ENCODE measurements around the gene SCN4B. TPM values are rescaled to one million over a fixed set of nuclear protein-coding genes. Genes with fewer than 3 reads are reported as not detected.
A peak's percentile ranks its signal among the peaks of the same experiment; 100 is the strongest.

Gene SCN4B
- total and polyA plus RNA-seq, 8 donors: 2.2 to 10.1 (median 7.5) TPM

DNA sequence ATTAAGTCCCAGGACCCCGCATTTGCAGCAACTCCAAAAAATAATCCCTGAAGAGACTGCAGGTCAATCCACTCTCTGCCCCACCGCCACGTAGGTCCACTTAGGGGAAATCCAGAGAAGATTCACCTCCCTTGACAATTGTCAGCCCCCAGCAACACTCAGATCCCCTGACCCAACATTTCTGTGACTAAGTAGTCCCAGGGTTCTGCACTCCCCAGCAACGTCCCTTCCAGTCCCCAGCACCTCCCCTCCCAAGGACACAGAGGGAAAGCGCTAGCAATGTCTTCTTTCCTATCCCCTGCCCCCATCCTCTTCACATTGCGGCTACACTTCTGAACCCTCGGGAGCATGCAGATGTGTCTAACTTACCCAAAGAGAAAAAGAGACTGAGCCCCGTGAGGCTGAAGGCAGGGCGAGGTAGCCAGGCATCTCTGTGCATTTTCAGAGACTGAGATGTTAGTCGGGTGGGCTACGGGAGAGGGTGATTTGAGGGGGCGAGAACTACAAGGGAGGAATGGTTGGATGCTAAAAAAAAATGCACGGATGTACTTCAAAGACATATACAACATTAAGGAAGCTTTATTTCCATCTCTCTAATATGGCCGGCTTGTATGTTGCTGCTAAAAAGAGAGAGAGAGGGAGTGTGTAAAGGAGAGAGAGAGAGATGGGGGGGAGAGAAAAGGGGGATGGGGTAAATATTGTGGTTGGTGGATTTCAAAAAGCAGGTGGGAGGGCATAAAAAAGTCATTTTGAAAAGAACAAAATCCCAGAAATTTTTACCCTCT is 23.6 kb upstream of the SCN4B start, which contains the start of gene SCN2B:
TSS of gene SCN2B (minus strand) at position 647 of the 785 bp plus-strand sequence. CDS start at position 439, 208 bp downstream.
- Histone ChIP-seq H3K27ac (peak within 1 kb of the TSS in 1 of 2 donors; percentile 18), H3K4me3 (peak within 1 kb of the TSS; percentile 11 to 21), H3K4me1 (peaks cover 8 to 18% of the 10 kb centered on the region in 2 donors), H3K36me3 (no peaks in the 10 kb centered on the region), H3K9me3 (no peaks in the 10 kb centered on the region), H3K27me3 (peaks cover 0 to 26% of the 10 kb centered on the region in 2 donors)
- DNase-seq (peak in 1 of 4 donors; percentile 62), ATAC-seq (no peak)
- intact Hi-C loops (cut with DNase I): no loop called here
- TF ChIP-seq, protein P1, sequence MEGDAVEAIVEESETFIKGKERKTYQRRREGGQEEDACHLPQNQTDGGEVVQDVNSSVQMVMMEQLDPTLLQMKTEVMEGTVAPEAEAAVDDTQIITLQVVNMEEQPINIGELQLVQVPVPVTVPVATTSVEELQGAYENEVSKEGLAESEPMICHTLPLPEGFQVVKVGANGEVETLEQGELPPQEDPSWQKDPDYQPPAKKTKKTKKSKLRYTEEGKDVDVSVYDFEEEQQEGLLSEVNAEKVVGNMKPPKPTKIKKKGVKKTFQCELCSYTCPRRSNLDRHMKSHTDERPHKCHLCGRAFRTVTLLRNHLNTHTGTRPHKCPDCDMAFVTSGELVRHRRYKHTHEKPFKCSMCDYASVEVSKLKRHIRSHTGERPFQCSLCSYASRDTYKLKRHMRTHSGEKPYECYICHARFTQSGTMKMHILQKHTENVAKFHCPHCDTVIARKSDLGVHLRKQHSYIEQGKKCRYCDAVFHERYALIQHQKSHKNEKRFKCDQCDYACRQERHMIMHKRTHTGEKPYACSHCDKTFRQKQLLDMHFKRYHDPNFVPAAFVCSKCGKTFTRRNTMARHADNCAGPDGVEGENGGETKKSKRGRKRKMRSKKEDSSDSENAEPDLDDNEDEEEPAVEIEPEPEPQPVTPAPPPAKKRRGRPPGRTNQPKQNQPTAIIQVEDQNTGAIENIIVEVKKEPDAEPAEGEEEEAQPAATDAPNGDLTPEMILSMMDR (IDR thresholded peaks at IDR 0.05): no peak

DNA sequence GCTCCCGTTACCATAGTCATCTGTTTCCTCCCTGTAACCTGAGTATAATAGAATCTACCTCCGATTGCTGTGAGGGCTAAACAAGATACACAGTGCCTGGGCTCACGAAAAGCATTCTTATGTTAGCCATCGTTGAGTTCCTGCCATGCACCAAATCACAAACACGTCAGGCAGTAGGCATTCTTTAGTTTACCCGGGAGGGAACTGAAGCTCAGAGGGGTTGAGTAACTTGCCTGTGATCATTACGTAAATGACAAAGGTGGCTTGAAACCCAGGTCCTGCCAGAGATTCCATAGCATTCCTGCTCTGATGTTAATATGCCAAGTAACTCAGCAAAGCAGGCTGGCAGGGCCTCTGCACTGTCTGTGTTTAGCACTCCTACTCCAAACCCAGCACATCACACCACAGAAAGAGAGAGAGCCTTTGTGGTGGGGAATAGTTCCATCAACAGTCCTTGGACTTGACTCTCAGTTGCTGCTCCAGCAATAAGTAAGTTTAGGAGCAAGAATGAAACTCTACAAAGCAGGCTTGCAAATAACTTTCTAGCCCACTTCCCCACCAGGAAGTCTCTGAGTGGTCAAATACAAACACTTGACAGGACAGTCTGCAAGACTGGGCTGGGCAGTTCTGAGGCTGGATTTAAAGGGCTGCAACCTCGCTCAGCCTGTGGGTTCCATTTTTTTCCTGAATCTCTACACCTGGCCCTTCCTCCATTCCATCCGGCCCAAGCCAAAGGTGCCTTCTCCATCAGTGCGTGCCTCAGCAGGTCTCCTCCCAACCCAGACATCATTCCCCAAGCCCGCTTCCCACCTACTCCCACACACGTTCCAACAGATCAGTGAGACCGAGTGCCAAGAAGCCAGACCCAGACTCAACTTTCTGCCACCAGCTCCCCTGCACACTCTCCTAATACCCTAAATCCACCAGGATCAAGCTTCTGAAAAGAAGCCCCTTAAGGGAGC is 22.7 kb upstream of the SCN4B start:
- intact Hi-C loops (cut with DNase I): no loop called here
- Histone ChIP-seq H3K36me3 (no peaks in the 10 kb centered on the region), H3K4me1 (peaks cover 8 to 18% of the 10 kb centered on the region in 2 donors), H3K9me3 (no peaks in the 10 kb centered on the region), H3K27ac (peak overlapping the region in 1 of 2 donors; percentile 18), H3K4me3 (peak overlapping the region; percentile 11 to 21), H3K27me3 (peaks cover 0 to 27% of the 10 kb centered on the region in 2 donors)
- DNase-seq: no peak
- peak; percentile 38 for ATAC-seq
- TF ChIP-seq, protein P1 (IDR thresholded peaks at IDR 0.05): no peak

DNA sequence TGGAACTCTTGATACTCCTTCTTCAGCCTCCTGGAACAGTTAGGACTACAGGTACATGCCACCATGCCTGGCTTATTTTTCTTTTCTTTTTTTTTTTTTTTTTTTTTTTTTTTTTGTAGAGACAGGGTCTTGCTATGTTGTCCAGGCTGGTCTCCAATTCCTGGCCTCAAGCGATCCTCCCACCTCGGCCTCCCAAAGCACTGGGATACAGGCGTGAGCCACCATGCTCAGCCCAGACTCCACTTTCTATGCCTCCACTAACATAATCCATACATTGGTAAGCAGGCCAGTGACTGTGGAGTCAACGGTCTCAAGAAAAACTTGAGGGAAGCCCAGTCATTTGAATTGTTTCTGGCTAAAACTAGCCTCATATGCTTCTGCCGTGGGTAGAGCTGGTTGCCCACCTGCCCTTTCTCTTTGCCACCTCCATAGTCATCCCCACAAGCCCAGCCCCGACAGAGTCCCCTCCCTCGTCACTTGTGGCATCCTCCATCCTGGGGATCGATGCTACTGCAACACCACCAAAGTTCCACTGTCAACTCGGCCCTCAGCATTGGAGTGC is 21.5 kb upstream of the SCN4B start:
- H3K27ac ChIP-seq: no peak overlapping the region
- no peaks in the 10 kb centered on the region for H3K36me3 ChIP-seq
- H3K27me3 ChIP-seq: peaks cover 0 to 27% of the 10 kb centered on the region in 2 donors
- no peaks in the 10 kb centered on the region for H3K9me3 ChIP-seq
- ATAC-seq: no peak
- H3K4me1 ChIP-seq: peaks cover 8 to 18% of the 10 kb centered on the region in 2 donors
- no peak overlapping the region for H3K4me3 ChIP-seq
- no peak for DNase-seq
- intact Hi-C loops (cut with DNase I): no loop called here
- TF ChIP-seq, protein P1 (IDR thresholded peaks at IDR 0.05): no peak

DNA sequence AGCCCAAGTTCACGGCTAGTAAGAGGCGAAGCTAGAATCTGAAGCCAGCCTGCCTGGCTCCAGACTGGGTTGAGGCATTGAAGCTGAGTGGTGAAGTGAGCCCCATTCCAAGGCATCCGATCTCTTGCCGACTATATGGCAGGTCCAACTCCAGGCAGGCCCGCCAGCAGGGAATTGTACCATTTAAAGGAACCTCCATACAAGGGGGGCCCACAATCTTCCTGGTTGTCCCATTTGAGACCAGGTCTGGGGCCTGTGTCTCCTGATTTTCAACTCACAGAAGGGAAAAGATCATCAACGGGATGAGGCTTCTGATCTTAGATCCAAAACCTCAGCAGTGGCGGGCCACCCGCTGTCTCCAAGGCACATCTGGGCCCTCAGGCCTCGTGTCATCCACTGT is 19.7 kb upstream of the SCN4B start:
- ATAC-seq (no peak), DNase-seq (no peak)
- Histone ChIP-seq H3K4me1 (peaks cover 8 to 18% of the 10 kb centered on the region in 2 donors), H3K27ac (no peak overlapping the region), H3K4me3 (no peak overlapping the region), H3K27me3 (peaks cover 0 to 27% of the 10 kb centered on the region in 2 donors), H3K9me3 (no peaks in the 10 kb centered on the region), H3K36me3 (no peaks in the 10 kb centered on the region)
- TF ChIP-seq, protein P1 (IDR thresholded peaks at IDR 0.05): no peak
- intact Hi-C loops (cut with DNase I): no loop called here
